ENCODE data around the gene CCL4L2.
"Not testable (repeated sequence)": the region's sequence is repeated elsewhere in the genome, so short reads cannot be mapped to it uniquely, and the experiment has no call there.

The CCL4L2 gene

GRCh38 chr17:36203335-36203734 is 7.5 kb upstream of the CCL4L2 start:
- Histone ChIP-seq H3K4me1 (ENCODE audit: insufficient read depth, low read length, severe bottlenecking) (peaks cover 45% of the 10 kb centered on the region), H3K9ac (ENCODE audit: low read length) (no peak overlapping the region), H3K4me2 (ENCODE audit: low read length) (no peak overlapping the region), H3K9me3 (ENCODE audit: low read length) (no peaks in the 10 kb centered on the region), H3K4me3 (ENCODE audit: low read depth, low read length, poor library complexity, severe bottlenecking) (no peak overlapping the region), H2AFZ (ENCODE audit: low read length) (no peak overlapping the region), H3K79me2 (ENCODE audit: insufficient read depth, low read length) (no peaks in the 10 kb centered on the region), H4K20me1 (ENCODE audit: insufficient read depth, low read length) (no peaks in the 10 kb centered on the region), H3F3A (ENCODE audit: insufficient read depth, low read length) (no peaks in the 10 kb centered on the region), H3K9me2 (ENCODE audit: low read depth, low read length) (no peaks in the 10 kb centered on the region), H3K27ac (ENCODE audit: low read depth, low read length, poor library complexity, severe bottlenecking) (peak overlapping the region; percentile 69), H3K27me3 (ENCODE audit: insufficient read depth, low read length) (no peaks in the 10 kb centered on the region), H3K36me3 (ENCODE audit: insufficient read depth, low read length) (no peaks in the 10 kb centered on the region)
- TF ChIP-seq EZH2 (IDR thresholded peaks at IDR 0.05; ENCODE audit: borderline replicate concordance, low read length): no peak
- no peak for TF ChIP-seq CTCF (IDR thresholded peaks at IDR 0.05; ENCODE audit: low read length)

GRCh38 chr17:36204724-36205500 is 6.0 kb upstream of the CCL4L2 start:
- no peaks in the 10 kb centered on the region for H3K36me3 ChIP-seq (ENCODE audit: insufficient read depth, low read length)
- H3K4me3 ChIP-seq (ENCODE audit: low read depth, low read length, poor library complexity, severe bottlenecking): no peak overlapping the region
- no peaks in the 10 kb centered on the region for H4K20me1 ChIP-seq (ENCODE audit: insufficient read depth, low read length)
- H3K4me1 ChIP-seq (ENCODE audit: insufficient read depth, low read length, severe bottlenecking): peaks cover 38% of the 10 kb centered on the region
- H3K4me2 ChIP-seq (ENCODE audit: low read length): no peak overlapping the region
- no peak overlapping the region for H2AFZ ChIP-seq (ENCODE audit: low read length)
- no peaks in the 10 kb centered on the region for H3F3A ChIP-seq (ENCODE audit: insufficient read depth, low read length)
- no peaks in the 10 kb centered on the region for H3K79me2 ChIP-seq (ENCODE audit: insufficient read depth, low read length)
- H3K9me2 ChIP-seq (ENCODE audit: low read depth, low read length): no peaks in the 10 kb centered on the region
- no peaks in the 10 kb centered on the region for H3K9me3 ChIP-seq (ENCODE audit: low read length)
- H3K27ac ChIP-seq (ENCODE audit: low read depth, low read length, poor library complexity, severe bottlenecking): peak overlapping the region; percentile 46
- TF ChIP-seq EZH2 (IDR thresholded peaks at IDR 0.05; ENCODE audit: borderline replicate concordance, low read length) (no peak), CTCF (IDR thresholded peaks at IDR 0.05; ENCODE audit: low read length) (no peak)
- H3K9ac ChIP-seq (ENCODE audit: low read length): no peak overlapping the region
- no peaks in the 10 kb centered on the region for H3K27me3 ChIP-seq (ENCODE audit: insufficient read depth, low read length)

- no peak overlapping the region for H3K4me3 ChIP-seq (ENCODE audit: low read depth, low read length, poor library complexity, severe bottlenecking)
- H4K20me1 ChIP-seq (ENCODE audit: insufficient read depth, low read length): no peaks in the 10 kb centered on the region
- no peaks in the 10 kb centered on the region for H3K36me3 ChIP-seq (ENCODE audit: insufficient read depth, low read length)
- H3K9me3 ChIP-seq (ENCODE audit: low read length): no peaks in the 10 kb centered on the region
- no peak for TF ChIP-seq CTCF (IDR thresholded peaks at IDR 0.05; ENCODE audit: low read length)
- TF ChIP-seq EZH2 (IDR thresholded peaks at IDR 0.05; ENCODE audit: borderline replicate concordance, low read length): no peak
- peaks cover 44% of the 10 kb centered on the region for H3K4me1 ChIP-seq (ENCODE audit: insufficient read depth, low read length, severe bottlenecking)
- no peaks in the 10 kb centered on the region for H3F3A ChIP-seq (ENCODE audit: insufficient read depth, low read length)
- H3K27ac ChIP-seq (ENCODE audit: low read depth, low read length, poor library complexity, severe bottlenecking): peak overlapping the region; percentile 46
- H3K9me2 ChIP-seq (ENCODE audit: low read depth, low read length): no peaks in the 10 kb centered on the region
- no peaks in the 10 kb centered on the region for H3K27me3 ChIP-seq (ENCODE audit: insufficient read depth, low read length)
- H3K79me2 ChIP-seq (ENCODE audit: insufficient read depth, low read length): no peaks in the 10 kb centered on the region
- no peak overlapping the region for H2AFZ ChIP-seq (ENCODE audit: low read length)
- H3K9ac ChIP-seq (ENCODE audit: low read length): no peak overlapping the region
- no peak overlapping the region for H3K4me2 ChIP-seq (ENCODE audit: low read length)
Observed at GRCh38 chr17:36205637-36206485, 5.0 kb upstream of the CCL4L2 start.

- H3K79me2 ChIP-seq (ENCODE audit: insufficient read depth, low read length); H3K27ac ChIP-seq (ENCODE audit: low read depth, low read length, poor library complexity, severe bottlenecking); H3K27me3 ChIP-seq (ENCODE audit: insufficient read depth, low read length); H3K9me3 ChIP-seq (ENCODE audit: low read length); H3K9me2 ChIP-seq (ENCODE audit: low read depth, low read length); H3K36me3 ChIP-seq (ENCODE audit: insufficient read depth, low read length); H3F3A ChIP-seq (ENCODE audit: insufficient read depth, low read length); H3K4me2 ChIP-seq (ENCODE audit: low read length); H3K4me3 ChIP-seq (ENCODE audit: low read depth, low read length, poor library complexity, severe bottlenecking); H2AFZ ChIP-seq (ENCODE audit: low read length); H3K9ac ChIP-seq (ENCODE audit: low read length); H4K20me1 ChIP-seq (ENCODE audit: insufficient read depth, low read length): not testable (repeated sequence)
- peaks cover 45% of the 10 kb centered on the region for H3K4me1 ChIP-seq (ENCODE audit: insufficient read depth, low read length, severe bottlenecking)
Observed at GRCh38 chr17:36206486-36206821, 4.4 kb upstream of the CCL4L2 start.

DNA sequence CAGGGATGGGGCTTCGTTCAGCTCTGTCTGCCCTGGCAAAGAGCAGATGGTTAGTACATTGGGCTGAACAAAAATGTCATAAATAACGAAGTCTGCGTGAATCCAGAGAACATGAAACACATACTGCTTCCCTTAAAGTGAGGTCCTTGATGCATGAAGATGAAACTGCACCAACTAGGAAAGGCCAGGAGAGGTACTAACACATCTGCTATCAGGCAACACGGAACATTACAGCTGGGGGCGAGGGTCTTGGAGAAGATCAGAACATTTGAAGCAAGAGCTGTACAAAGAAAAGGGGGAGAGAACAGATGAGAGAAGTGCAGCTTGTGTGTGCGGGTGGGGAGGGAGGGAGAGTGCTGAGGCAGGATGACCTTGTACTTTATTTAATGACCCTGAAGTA is 3.5 kb upstream of the CCL4L2 start:
- H3K4me1 ChIP-seq (ENCODE audit: insufficient read depth, low read length, severe bottlenecking): peaks cover 45% of the 10 kb centered on the region
- H4K20me1 ChIP-seq (ENCODE audit: insufficient read depth, low read length); H3K9me2 ChIP-seq (ENCODE audit: low read depth, low read length); H3K9me3 ChIP-seq (ENCODE audit: low read length); H3K9ac ChIP-seq (ENCODE audit: low read length); H3K27me3 ChIP-seq (ENCODE audit: insufficient read depth, low read length); H3K27ac ChIP-seq (ENCODE audit: low read depth, low read length, poor library complexity, severe bottlenecking); H3K36me3 ChIP-seq (ENCODE audit: insufficient read depth, low read length); H3K79me2 ChIP-seq (ENCODE audit: insufficient read depth, low read length); H2AFZ ChIP-seq (ENCODE audit: low read length); H3F3A ChIP-seq (ENCODE audit: insufficient read depth, low read length); H3K4me2 ChIP-seq (ENCODE audit: low read length); H3K4me3 ChIP-seq (ENCODE audit: low read depth, low read length, poor library complexity, severe bottlenecking): not testable (repeated sequence)
